Small intestine (tissue), 16 donors: ENCODE results near the gene RABEPK. TPM values are rescaled to one million over a fixed set of nuclear protein-coding genes. Genes with fewer than 3 reads are reported as not detected.
A peak's percentile ranks its signal among the peaks of the same experiment; 100 is the strongest.
"Not testable (repeated sequence)": the region's sequence is repeated elsewhere in the genome, so short reads cannot be mapped to it uniquely, and the experiment has no call there.

ENCODE experiments used
- DNase-seq, 2 donors: peaks; one replicate each; pipeline versions ENCODE4 v3.0.0 to v3.0.0-alpha.2; 2013
- FAIRE-seq: peaks from 2 replicates; lab custom pipeline; 2012; peaks lifted over from hg19 to GRCh38; lab: Jason Lieb, UNC
- H3K27ac ChIP-seq, 3 donors: one replicate each; pipeline ENCODE4 v1.5.1; 2013; ENCODE audit warnings: low read length in 2 of 3, mild to moderate bottlenecking in 2 of 3, control low read depth in 1 of 3, inconsistent platforms in 1 of 3, low read depth in 1 of 3, moderate library complexity in 1 of 3
- H3K27me3 ChIP-seq, 3 donors: one replicate each; pipeline ENCODE4 v1.6.1; 2013; ENCODE audit warnings: low read length in 3 of 3, inconsistent platforms in 1 of 3; ENCODE audit not compliant: control insufficient read depth in 3 of 3, insufficient read depth in 3 of 3
- H3K36me3 ChIP-seq, 3 donors: one replicate each; pipeline ENCODE4 v1.6.1; 2013; ENCODE audit warnings: low read length in 3 of 3, inconsistent platforms in 1 of 3, low read depth in 1 of 3, mild to moderate bottlenecking in 1 of 3, moderate library complexity in 1 of 3; ENCODE audit not compliant: control insufficient read depth in 3 of 3, insufficient read depth in 2 of 3
- H3K4me1 ChIP-seq, 3 donors: one replicate each; pipeline ENCODE4 v1.6.1; 2013; ENCODE audit warnings: low read length in 2 of 3, inconsistent platforms in 1 of 3, low read depth in 1 of 3, mild to moderate bottlenecking in 1 of 3, moderate library complexity in 1 of 3; ENCODE audit not compliant: control insufficient read depth in 3 of 3, insufficient read depth in 2 of 3
- H3K4me3 ChIP-seq, 3 donors: one replicate each; pipeline ENCODE4 v1.5.1; 2013; ENCODE audit warnings: low read length in 3 of 3, control low read depth in 1 of 3, inconsistent platforms in 1 of 3, low read depth in 1 of 3, mild to moderate bottlenecking in 1 of 3, moderate library complexity in 1 of 3
- H3K9me3 ChIP-seq, 2 donors: one replicate each; pipeline ENCODE4 v1.6.1; 2013; ENCODE audit warnings: low read depth in 1 of 2, low read length in 1 of 2; ENCODE audit not compliant: control insufficient read depth in 2 of 2, insufficient read depth in 1 of 2
- WGBS, 3 donors: extraction: QIAGEN DNeasy Blood & Tissue Kit; methylation state at CpG; one replicate each; pipeline ENCODE4 v1.1.7; 2013; 5-methylcytosine and 5-hydroxymethylcytosine counted together
- long read RNA-seq, 10 donors: transcript quantifications; one replicate each; lab custom pipeline, GENCODE V29; 2026
- polyA plus RNA-seq, 4 donors: library from polyadenylated mRNA; stranded (reverse) in 3 of 4; unstranded in 1 of 4; fragments of 200-250 nt in 3 of 4; fragments of 120-200 nt in 1 of 4; gene quantifications; one replicate each; pipeline versions ENCODE4 v1.2.1 to v1.2.3, GENCODE V29; 2013
- donor health status: healthy with polysubstance abuse.
- donor health status: control.
- donor health status: control.
- donor health status: Bipolar disorder and iron deficiency.
- donor health status: healthy.

RABEPK gene
- polyA plus RNA-seq, result 10 to 100 TPM; 10.5 to 24.7 (median 15.0) TPM
- long read RNA-seq, donor 1, transcript RABEPK-204 (9 exons, 1,466 nt), result major isoform, 7 of 24 reads
- long read RNA-seq, donor 1, partial matches to known transcripts, result 12 of 24 reads
- long read RNA-seq, donor 1, other reads (novel, unspliced or antisense), result 0 of 24 reads
- long read RNA-seq, donor 2, partial matches to known transcripts, result 157 of 339 reads
- long read RNA-seq, donor 2, other reads (novel, unspliced or antisense), result 178 of 339 reads
- long read RNA-seq, donor 3, partial matches to known transcripts, result 221 of 287 reads
- long read RNA-seq, donor 3, other reads (novel, unspliced or antisense), result 63 of 287 reads
- long read RNA-seq, donor 4, result 0 reads
- long read RNA-seq, donor 5, partial matches to known transcripts, result 173 of 197 reads
- long read RNA-seq, donor 5, other reads (novel, unspliced or antisense), result 24 of 197 reads
- long read RNA-seq, donor 6, partial matches to known transcripts, result 0 of 3 reads
- long read RNA-seq, donor 6, other reads (novel, unspliced or antisense), result 0 of 3 reads
- long read RNA-seq, donor 7, result 0 reads
- long read RNA-seq, donor 8, result 0 reads
- long read RNA-seq, donor 9, partial matches to known transcripts, result 0 of 1 reads
- long read RNA-seq, donor 9, other reads (novel, unspliced or antisense), result 0 of 1 reads
- long read RNA-seq, donor 10, transcript RABEPK-202 (8 exons, 1,504 nt), result major isoform, 5 of 634 reads
- long read RNA-seq, donor 10, partial matches to known transcripts, result 365 of 634 reads
- long read RNA-seq, donor 10, other reads (novel, unspliced or antisense), result 262 of 634 reads

GRCh38 chr9:125200216-125201047 is at the start of gene RABEPK:
Gene RABEPK, plus strand, starts transcription at chr9:125200542. Its CDS starts 2,472 bp downstream, at chr9:125203014.
- peaks cover 0 to 3% (median 2%) of the 10 kb centered on the region in 3 donors for H3K4me1 ChIP-seq
- peak; percentile 95 to 98 for DNase-seq
- H3K9me3 ChIP-seq, result no peaks in the 10 kb centered on the region
- no peaks in the 10 kb centered on the region for H3K27me3 ChIP-seq
- peak within 1 kb of the TSS; percentile 49 to 64 (median 64) for H3K4me3 ChIP-seq
- peaks cover 0 to 7% (median 0%) of the 10 kb centered on the region in 3 donors for H3K36me3 ChIP-seq
- peak within 1 kb of the TSS; percentile 88 to 94 (median 93) for H3K27ac ChIP-seq
- FAIRE-seq, result no peak
- WGBS, 3 donors, result 0 to 1% (median 1%) methylated on average over 31 to 51 of the region's 51 CpGs

- DNase-seq (no peak), FAIRE-seq (no peak)
- H3K4me3 ChIP-seq, result no peak overlapping the region
- H3K27me3 ChIP-seq, result no peaks in the 10 kb centered on the region
- no peaks in the 10 kb centered on the region for H3K9me3 ChIP-seq
- 91 to 100% (median 92%) methylated on average over 2 of the region's 2 CpGs for WGBS, 3 donors
- peaks cover 0 to 3% (median 0%) of the 10 kb centered on the region in 3 donors for H3K4me1 ChIP-seq
- H3K36me3 ChIP-seq, result peaks cover 4 to 27% (median 15%) of the 10 kb centered on the region in 3 donors
- H3K27ac ChIP-seq, result no peak overlapping the region
Measured at GRCh38 chr9:125151730-125152129, 48.6 kb upstream of the RABEPK start.

GRCh38 chr9:125153712-125154367 is 46.5 kb upstream of the RABEPK start:
- H3K4me1 ChIP-seq, result peaks cover 0 to 3% (median 0%) of the 10 kb centered on the region in 3 donors
- DNase-seq, result no peak
- H3K27ac ChIP-seq, result no peak overlapping the region
- 82 to 92% (median 91%) methylated on average over 4 of the region's 4 CpGs for WGBS, 3 donors
- no peaks in the 10 kb centered on the region for H3K27me3 ChIP-seq
- H3K4me3 ChIP-seq, result no peak overlapping the region
- no peak for FAIRE-seq
- peaks cover 4 to 33% (median 15%) of the 10 kb centered on the region in 3 donors for H3K36me3 ChIP-seq
- H3K9me3 ChIP-seq, result no peaks in the 10 kb centered on the region

GRCh38 chr9:125156551-125156950 is 43.8 kb upstream of the RABEPK start:
- Histone ChIP-seq H3K4me3 (no peak overlapping the region), H3K36me3 (peaks cover 0 to 23% (median 9%) of the 10 kb centered on the region in 3 donors), H3K4me1 (peaks cover 0 to 4% (median 0%) of the 10 kb centered on the region in 3 donors), H3K9me3 (no peaks in the 10 kb centered on the region), H3K27me3 (no peaks in the 10 kb centered on the region), H3K27ac (no peak overlapping the region)
- FAIRE-seq (no peak), DNase-seq (no peak)
- 97 to 100% (median 97%) methylated on average over 2 of the region's 2 CpGs for WGBS, 3 donors

- peak; percentile 40 to 48 for DNase-seq
- H3K27ac ChIP-seq, result no peak overlapping the region
- FAIRE-seq, result no peak
- H3K36me3 ChIP-seq, result peaks cover 0 to 19% (median 0%) of the 10 kb centered on the region in 3 donors
- no peaks in the 10 kb centered on the region for H3K27me3 ChIP-seq
- no peak overlapping the region for H3K4me3 ChIP-seq
- H3K4me1 ChIP-seq, result peaks cover 0 to 4% (median 0%) of the 10 kb centered on the region in 3 donors
- no peaks in the 10 kb centered on the region for H3K9me3 ChIP-seq
Measured at GRCh38 chr9:125160750-125161149, 39.6 kb upstream of the RABEPK start.

- H3K36me3 ChIP-seq, result peaks cover 0 to 21% (median 0%) of the 10 kb centered on the region in 3 donors
- FAIRE-seq, result no peak
- H3K9me3 ChIP-seq, result no peaks in the 10 kb centered on the region
- no peak overlapping the region for H3K4me3 ChIP-seq
- peaks cover 0 to 4% (median 0%) of the 10 kb centered on the region in 3 donors for H3K4me1 ChIP-seq
- DNase-seq, result no peak
- H3K27ac ChIP-seq, result no peak overlapping the region
- 69 to 78% (median 74%) methylated on average over 3 of the region's 3 CpGs for WGBS, 3 donors
- no peaks in the 10 kb centered on the region for H3K27me3 ChIP-seq
Measured at GRCh38 chr9:125161284-125161918, 38.9 kb upstream of the RABEPK start.

GRCh38 chr9:125162891-125163290 is 37.5 kb upstream of the RABEPK start:
- not testable (repeated sequence) for H3K9me3 ChIP-seq, DNase-seq, H3K27ac ChIP-seq, H3K27me3 ChIP-seq, FAIRE-seq, H3K4me1 ChIP-seq, H3K4me3 ChIP-seq
- H3K36me3 ChIP-seq, result peaks cover 0 to 21% (median 0%) of the 10 kb centered on the region in 3 donors
- 95 to 99% (median 97%) methylated on average over 6 of the region's 6 CpGs for WGBS, 3 donors
